ENCODE measurements around the gene LTF. TPM values are rescaled to one million over a fixed set of nuclear protein-coding genes. Genes with fewer than 3 reads are reported as not detected.

Gene LTF
- total and polyA plus RNA-seq, 3 donors from 2014 or later: 0.31 to 7.8 (median 0.43) TPM

DNA sequence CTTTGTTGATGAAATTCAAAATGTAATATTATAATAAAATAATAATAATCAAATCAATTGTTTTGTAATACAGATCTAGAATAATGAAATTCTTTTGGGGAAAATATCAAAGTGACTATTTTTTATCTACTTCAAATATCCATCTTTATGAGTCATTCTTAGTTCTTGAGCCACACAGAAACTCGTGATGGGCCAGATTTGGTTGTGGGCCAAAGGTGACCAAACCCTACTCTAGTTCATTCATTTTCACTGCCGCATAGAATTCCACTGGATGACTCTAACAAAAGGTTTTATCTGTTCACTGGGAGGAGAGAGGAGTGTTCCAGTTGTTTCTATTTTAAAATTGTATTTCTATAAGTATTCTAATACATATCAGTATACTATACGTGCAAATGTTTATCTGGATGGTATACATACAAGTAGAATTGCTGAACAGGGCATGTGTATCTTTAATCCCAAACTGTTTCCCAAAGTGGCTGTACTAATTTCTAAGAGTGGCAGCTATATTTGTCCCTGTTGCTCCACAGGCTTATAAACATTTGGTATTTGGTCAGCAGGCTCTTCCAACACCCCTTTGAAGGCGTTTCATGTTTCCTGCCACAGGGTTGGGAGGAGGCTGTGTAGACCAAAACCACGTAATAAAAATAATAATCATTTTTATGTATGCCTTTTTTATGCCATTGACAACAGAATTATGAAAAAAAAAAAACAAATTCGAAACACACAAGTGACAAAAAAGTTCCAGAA is 25.8 kb upstream of the LTF start:
- Histone ChIP-seq H3K9me3 (no peaks in the 10 kb centered on the region), H3K27ac (no peak overlapping the region), H3K27me3 (no peaks in the 10 kb centered on the region), H3K4me1 (no peaks in the 10 kb centered on the region), H3K36me3 (ENCODE audit: low read depth, missing control alignments) (no peaks in the 10 kb centered on the region), H3K4me3 (no peak overlapping the region)
- intact Hi-C loops (cut with DNase I; ENCODE audit: low total_unique reads): no loop called here
- no peak for DNase-seq
- TF ChIP-seq, protein P1, sequence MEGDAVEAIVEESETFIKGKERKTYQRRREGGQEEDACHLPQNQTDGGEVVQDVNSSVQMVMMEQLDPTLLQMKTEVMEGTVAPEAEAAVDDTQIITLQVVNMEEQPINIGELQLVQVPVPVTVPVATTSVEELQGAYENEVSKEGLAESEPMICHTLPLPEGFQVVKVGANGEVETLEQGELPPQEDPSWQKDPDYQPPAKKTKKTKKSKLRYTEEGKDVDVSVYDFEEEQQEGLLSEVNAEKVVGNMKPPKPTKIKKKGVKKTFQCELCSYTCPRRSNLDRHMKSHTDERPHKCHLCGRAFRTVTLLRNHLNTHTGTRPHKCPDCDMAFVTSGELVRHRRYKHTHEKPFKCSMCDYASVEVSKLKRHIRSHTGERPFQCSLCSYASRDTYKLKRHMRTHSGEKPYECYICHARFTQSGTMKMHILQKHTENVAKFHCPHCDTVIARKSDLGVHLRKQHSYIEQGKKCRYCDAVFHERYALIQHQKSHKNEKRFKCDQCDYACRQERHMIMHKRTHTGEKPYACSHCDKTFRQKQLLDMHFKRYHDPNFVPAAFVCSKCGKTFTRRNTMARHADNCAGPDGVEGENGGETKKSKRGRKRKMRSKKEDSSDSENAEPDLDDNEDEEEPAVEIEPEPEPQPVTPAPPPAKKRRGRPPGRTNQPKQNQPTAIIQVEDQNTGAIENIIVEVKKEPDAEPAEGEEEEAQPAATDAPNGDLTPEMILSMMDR (IDR thresholded peaks at IDR 0.05): no peak
- TF ChIP-seq POLR2A (IDR thresholded peaks at IDR 0.05): no peak
- WGBS, 2 donors: 81 to 89% methylated on average over 6 of the region's 6 CpGs

DNA sequence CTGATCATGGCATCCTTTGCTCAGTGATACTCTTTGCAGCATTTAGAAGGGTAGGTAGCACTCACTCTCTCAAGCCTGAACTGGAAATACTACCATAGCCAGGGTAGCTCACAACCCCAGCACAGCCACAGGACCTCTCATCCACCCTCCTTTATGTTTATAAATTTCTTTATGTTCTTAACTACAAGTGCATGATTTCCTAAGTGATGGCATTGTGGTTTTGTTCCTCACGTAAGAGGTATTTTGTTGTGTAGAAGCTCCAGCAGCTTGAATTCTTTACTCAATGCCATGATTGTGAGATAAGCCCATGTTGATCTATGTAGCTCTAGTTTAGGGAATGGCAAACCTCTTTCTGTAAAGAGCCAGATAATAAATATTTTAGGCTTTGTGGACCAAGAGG is 25.2 kb upstream of the LTF start:
- no peak for DNase-seq
- 63 to 92% methylated on average over 1 of the region's 1 CpG for WGBS, 2 donors
- H3K27me3 ChIP-seq: no peaks in the 10 kb centered on the region
- no peak overlapping the region for H3K4me3 ChIP-seq
- H3K4me1 ChIP-seq: no peaks in the 10 kb centered on the region
- no peaks in the 10 kb centered on the region for H3K36me3 ChIP-seq (ENCODE audit: low read depth, missing control alignments)
- no peaks in the 10 kb centered on the region for H3K9me3 ChIP-seq
- no peak overlapping the region for H3K27ac ChIP-seq
- intact Hi-C loops (cut with DNase I; ENCODE audit: low total_unique reads): no loop called here
- TF ChIP-seq, protein P1 (IDR thresholded peaks at IDR 0.05): no peak
- TF ChIP-seq POLR2A (IDR thresholded peaks at IDR 0.05): no peak

DNA sequence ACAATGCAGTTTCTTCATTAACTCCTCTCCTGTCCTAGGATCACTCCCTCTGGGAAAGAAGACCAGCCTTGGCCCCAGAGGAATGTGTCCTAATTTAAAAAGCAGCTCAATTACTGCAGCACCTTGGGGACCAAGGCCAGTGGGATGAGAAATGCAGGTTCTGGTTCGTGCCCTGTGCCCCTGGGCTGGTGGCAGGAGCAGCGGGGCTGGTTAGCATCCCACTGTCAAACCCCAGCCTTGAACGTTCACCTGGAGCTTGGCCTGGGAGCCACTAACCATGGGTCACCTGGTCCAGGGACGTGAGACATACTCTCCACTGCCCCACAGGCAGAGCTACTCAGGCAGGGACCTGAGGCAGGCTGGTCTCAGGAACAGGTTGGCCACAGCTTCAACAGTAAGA is 24.7 kb upstream of the LTF start:
- H3K27ac ChIP-seq: no peak overlapping the region
- intact Hi-C loops (cut with DNase I; ENCODE audit: low total_unique reads): no loop called here
- H3K9me3 ChIP-seq: no peaks in the 10 kb centered on the region
- no peaks in the 10 kb centered on the region for H3K36me3 ChIP-seq (ENCODE audit: low read depth, missing control alignments)
- WGBS, 2 donors: 71 to 77% methylated on average over 4 of the region's 4 CpGs
- DNase-seq: no peak
- no peaks in the 10 kb centered on the region for H3K4me1 ChIP-seq
- H3K27me3 ChIP-seq: no peaks in the 10 kb centered on the region
- no peak overlapping the region for H3K4me3 ChIP-seq
- TF ChIP-seq, protein P1 (IDR thresholded peaks at IDR 0.05): no peak
- no peak for TF ChIP-seq POLR2A (IDR thresholded peaks at IDR 0.05)

DNA sequence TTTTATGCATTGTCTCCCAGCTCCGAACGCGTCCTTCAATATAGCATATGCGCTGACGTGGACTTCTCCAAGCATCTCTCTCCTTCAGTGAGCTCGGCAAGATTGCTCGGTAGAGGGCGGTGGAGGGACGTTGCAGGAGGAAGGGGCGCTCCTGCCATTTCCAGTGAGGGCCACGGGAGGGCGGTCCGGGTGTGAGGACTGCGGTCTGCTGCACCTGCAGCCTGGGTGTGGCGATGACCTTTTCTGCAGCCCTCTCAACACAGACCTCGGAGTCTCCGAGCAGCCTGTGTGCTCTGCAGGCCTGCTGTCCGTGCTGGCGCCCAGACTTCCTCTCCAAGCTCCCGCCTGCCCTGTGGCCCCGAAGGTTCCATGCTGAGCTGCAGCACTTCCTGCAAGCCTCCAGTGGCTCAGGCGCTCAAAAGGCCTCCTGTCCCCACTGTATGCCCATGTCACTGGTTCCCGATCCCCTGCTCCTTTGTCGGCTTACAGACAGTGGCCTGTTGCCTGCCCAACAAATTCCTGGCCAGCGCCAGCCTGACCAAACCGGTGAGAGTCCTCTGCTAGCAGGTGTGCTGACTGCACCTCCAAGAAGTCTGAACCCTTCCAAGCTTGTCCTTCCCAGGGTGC is 24.1 kb upstream of the LTF start:
- TF ChIP-seq, protein P1 (IDR thresholded peaks at IDR 0.05): peak; percentile 77 to 88 (median 81)
- TF ChIP-seq POLR2A (IDR thresholded peaks at IDR 0.05): no peak
- Histone ChIP-seq H3K9me3 (no peaks in the 10 kb centered on the region), H3K27me3 (no peaks in the 10 kb centered on the region), H3K36me3 (ENCODE audit: low read depth, missing control alignments) (no peaks in the 10 kb centered on the region), H3K4me1 (no peaks in the 10 kb centered on the region), H3K27ac (no peak overlapping the region), H3K4me3 (no peak overlapping the region)
- 11 to 14% methylated on average over 17 to 26 of the region's 26 CpGs for WGBS, 2 donors
- intact Hi-C loops (cut with DNase I; ENCODE audit: low total_unique reads): no loop called here
- DNase-seq: peak; percentile 93

Measured in testis (tissue), 3 donors.